NCI-H187 treated with DMSO at 0.1 percent for 48 hours (cell line): ENCODE results near the gene KLHDC7A.
"Not testable (repeated sequence)": the region's sequence is repeated elsewhere in the genome, so short reads cannot be mapped to it uniquely, and the experiment has no call there.

Experiments
- DNase-seq: peaks from one replicate; lab custom pipeline; 2025; lab: John Stamatoyannopoulos, UW

KLHDC7A gene

GRCh38 chr1:18480315-18481189, at the start of gene KLHDC7A:
Gene KLHDC7A, plus strand, starts transcription at chr1:18480930. Its CDS starts 52 bp downstream, at chr1:18480982.
- DNase-seq = no peak

- DNase-seq = no peak
Measured at GRCh38 chr1:18434041-18434440, 46.7 kb upstream of the KLHDC7A start.

GRCh38 chr1:18440385-18441226, 40.1 kb upstream of the KLHDC7A start:
- no peak for DNase-seq

GRCh38 chr1:18443587-18444520, 36.9 kb upstream of the KLHDC7A start:
- no peak for DNase-seq

- no peak for DNase-seq
Measured at GRCh38 chr1:18444563-18444962, 36.2 kb upstream of the KLHDC7A start.

- no peak for DNase-seq
Measured at GRCh38 chr1:18446751-18447150, 34.0 kb upstream of the KLHDC7A start.

- DNase-seq = no peak
Measured at GRCh38 chr1:18447509-18448220, 33.1 kb upstream of the KLHDC7A start.

- DNase-seq = no peak
Measured at GRCh38 chr1:18448889-18449288, 31.8 kb upstream of the KLHDC7A start.

- no peak for DNase-seq
Measured at GRCh38 chr1:18452550-18452949, 28.2 kb upstream of the KLHDC7A start.

GRCh38 chr1:18458133-18459092, 22.3 kb upstream of the KLHDC7A start:
- no peak for DNase-seq

GRCh38 chr1:18461656-18462055, 19.1 kb upstream of the KLHDC7A start:
- DNase-seq = no peak

GRCh38 chr1:18462517-18462916, 18.2 kb upstream of the KLHDC7A start:
- not testable (repeated sequence) for DNase-seq

- DNase-seq = no peak
Measured at GRCh38 chr1:18463063-18463462, 17.7 kb upstream of the KLHDC7A start.

- DNase-seq = no peak
Measured at GRCh38 chr1:18463984-18464664, 16.6 kb upstream of the KLHDC7A start.

- DNase-seq = no peak
Measured at GRCh38 chr1:18464665-18465050, 16.1 kb upstream of the KLHDC7A start.

- DNase-seq = no peak
Measured at GRCh38 chr1:18466676-18467075, 14.1 kb upstream of the KLHDC7A start.

- DNase-seq = no peak
Measured at GRCh38 chr1:18468570-18468969, 12.2 kb upstream of the KLHDC7A start.

GRCh38 chr1:18469514-18469913, 11.2 kb upstream of the KLHDC7A start:
- no peak for DNase-seq

- peak; percentile 34 for DNase-seq
Measured at GRCh38 chr1:18470671-18471355, 9.9 kb upstream of the KLHDC7A start.
